ENCODE measurements around the gene GTF2A2. TPM values are rescaled to one million over a fixed set of nuclear protein-coding genes. Genes with fewer than 3 reads are reported as not detected.

The GTF2A2 gene
- total RNA-seq, 1 experiment from 2014 or later: 230 TPM

DNA sequence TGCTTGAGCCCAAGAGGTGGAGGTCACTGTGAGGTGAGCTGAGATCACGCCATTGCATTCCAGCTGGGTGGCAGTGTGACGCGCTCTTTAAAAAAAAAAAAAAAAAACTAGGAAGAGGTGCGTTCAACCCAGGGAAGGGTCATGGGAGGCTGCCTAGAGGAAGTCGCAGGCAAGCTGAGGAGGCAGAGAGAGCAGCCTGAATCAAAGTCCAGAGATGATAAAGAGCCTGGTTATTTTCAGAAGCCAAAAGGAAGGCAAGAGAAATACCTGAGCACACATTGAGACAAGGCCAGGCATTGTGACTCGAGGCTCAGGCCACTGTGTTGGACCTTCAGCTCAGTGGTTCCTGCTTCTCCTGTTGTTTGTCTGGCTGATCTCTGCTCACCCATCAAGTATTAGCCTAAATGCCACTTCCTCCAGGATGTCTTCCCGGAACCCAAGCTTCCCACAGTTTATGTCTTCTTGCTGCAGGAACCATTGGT, 61.8 kb downstream of the GTF2A2 start:
- Histone ChIP-seq H3K4me1 (ENCODE audit: insufficient read depth, low read length, poor library complexity, severe bottlenecking) (no peaks in the 10 kb centered on the region), H3K27me3 (replicated peaks; ENCODE audit: insufficient read depth, low read depth, low read length, poor library complexity) (no peaks in the 10 kb centered on the region), H3K9me3 (ENCODE audit: low read depth, low read length, poor library complexity, severe bottlenecking) (no peaks in the 10 kb centered on the region), H3K36me3 (ENCODE audit: insufficient read depth, low read length, poor library complexity, severe bottlenecking) (no peaks in the 10 kb centered on the region), H3K27ac (ENCODE audit: low read depth, low read length, poor library complexity, severe bottlenecking) (no peak overlapping the region), H3K4me3 (ENCODE audit: low read depth, low read length, poor library complexity, severe bottlenecking) (no peak overlapping the region)
- CTCF ChIA-PET: interaction anchor here (0.6 kb wide), 1 partner anchor 35 kb away, joined by 3 read pairs; no protein-coding TSS in a partner anchor
- DNase-seq (ENCODE audit: low spot score): no peak
- TF ChIP-seq, protein P1, sequence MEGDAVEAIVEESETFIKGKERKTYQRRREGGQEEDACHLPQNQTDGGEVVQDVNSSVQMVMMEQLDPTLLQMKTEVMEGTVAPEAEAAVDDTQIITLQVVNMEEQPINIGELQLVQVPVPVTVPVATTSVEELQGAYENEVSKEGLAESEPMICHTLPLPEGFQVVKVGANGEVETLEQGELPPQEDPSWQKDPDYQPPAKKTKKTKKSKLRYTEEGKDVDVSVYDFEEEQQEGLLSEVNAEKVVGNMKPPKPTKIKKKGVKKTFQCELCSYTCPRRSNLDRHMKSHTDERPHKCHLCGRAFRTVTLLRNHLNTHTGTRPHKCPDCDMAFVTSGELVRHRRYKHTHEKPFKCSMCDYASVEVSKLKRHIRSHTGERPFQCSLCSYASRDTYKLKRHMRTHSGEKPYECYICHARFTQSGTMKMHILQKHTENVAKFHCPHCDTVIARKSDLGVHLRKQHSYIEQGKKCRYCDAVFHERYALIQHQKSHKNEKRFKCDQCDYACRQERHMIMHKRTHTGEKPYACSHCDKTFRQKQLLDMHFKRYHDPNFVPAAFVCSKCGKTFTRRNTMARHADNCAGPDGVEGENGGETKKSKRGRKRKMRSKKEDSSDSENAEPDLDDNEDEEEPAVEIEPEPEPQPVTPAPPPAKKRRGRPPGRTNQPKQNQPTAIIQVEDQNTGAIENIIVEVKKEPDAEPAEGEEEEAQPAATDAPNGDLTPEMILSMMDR (conservative IDR thresholded peaks at IDR 0.05; ENCODE audit: low read depth, low read length): no peak
- no peak for TF ChIP-seq EZH2 (IDR thresholded peaks at IDR 0.05; ENCODE audit: borderline replicate concordance, low read depth, low read length, poor library complexity, severe bottlenecking)
- intact Hi-C loops (cut with micrococcal nuclease; ENCODE audit: unreplicated experiment): no loop called here
- POLR2A ChIA-PET (ENCODE audit: low non-redundant PET): no interaction called here
- BruUV-seq (replicated peaks): no TSS peak

DNA sequence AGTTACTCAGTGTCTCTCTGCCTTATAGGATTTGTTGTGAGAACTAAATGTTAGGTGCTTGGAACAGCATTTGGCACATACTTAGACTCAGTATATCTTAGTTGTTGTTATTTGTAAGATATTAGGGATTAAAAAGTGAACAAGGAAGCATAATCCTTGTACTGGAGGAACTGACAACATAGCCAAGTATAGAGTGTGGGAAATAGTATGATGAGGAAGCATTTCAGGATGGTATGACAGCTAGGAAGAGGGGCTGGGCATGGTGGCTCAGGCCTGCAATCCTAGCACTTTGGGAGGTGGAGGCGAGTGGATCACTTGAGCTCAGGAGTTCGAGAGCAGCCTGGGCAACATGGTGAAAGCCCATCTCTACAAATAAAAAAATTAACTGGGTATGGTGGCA, 62.3 kb downstream of the GTF2A2 start:
- BruUV-seq (replicated peaks): no TSS peak
- POLR2A ChIA-PET (ENCODE audit: low non-redundant PET): no interaction called here
- DNase-seq (ENCODE audit: low spot score): no peak
- CTCF ChIA-PET: no interaction called here
- intact Hi-C loops (cut with micrococcal nuclease; ENCODE audit: unreplicated experiment): no loop called here
- Histone ChIP-seq H3K4me3 (ENCODE audit: low read depth, low read length, poor library complexity, severe bottlenecking) (no peak overlapping the region), H3K4me1 (ENCODE audit: insufficient read depth, low read length, poor library complexity, severe bottlenecking) (no peaks in the 10 kb centered on the region), H3K9me3 (ENCODE audit: low read depth, low read length, poor library complexity, severe bottlenecking) (no peaks in the 10 kb centered on the region), H3K27ac (ENCODE audit: low read depth, low read length, poor library complexity, severe bottlenecking) (no peak overlapping the region), H3K27me3 (replicated peaks; ENCODE audit: insufficient read depth, low read depth, low read length, poor library complexity) (no peaks in the 10 kb centered on the region), H3K36me3 (ENCODE audit: insufficient read depth, low read length, poor library complexity, severe bottlenecking) (no peaks in the 10 kb centered on the region)
- no peak for TF ChIP-seq EZH2 (IDR thresholded peaks at IDR 0.05; ENCODE audit: borderline replicate concordance, low read depth, low read length, poor library complexity, severe bottlenecking)
- TF ChIP-seq, protein P1 (conservative IDR thresholded peaks at IDR 0.05; ENCODE audit: low read depth, low read length): no peak

DNA sequence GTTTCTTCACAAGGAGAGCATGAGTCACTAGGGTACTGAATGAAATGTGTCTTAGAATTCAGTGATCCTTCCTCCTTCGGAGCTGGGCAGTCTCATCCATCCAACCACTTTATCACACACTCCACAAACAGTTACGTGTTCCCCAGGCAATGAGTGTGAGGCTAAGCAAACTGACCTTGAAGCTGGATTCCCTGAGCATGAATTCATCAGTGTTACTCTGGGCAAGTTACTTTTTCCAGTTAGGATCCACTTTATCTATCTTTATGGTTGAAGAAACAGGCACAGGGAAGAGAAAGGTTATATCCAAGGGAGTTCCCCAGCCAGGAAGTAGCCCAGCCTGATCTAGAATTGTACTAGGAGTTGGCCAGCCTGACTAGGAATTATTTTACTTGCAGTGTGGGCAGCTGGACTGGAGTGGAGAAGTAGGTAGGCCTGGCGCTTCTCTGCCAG, 62.8 kb downstream of the GTF2A2 start:
- no TSS peak for BruUV-seq (replicated peaks)
- TF ChIP-seq, protein P1 (conservative IDR thresholded peaks at IDR 0.05; ENCODE audit: low read depth, low read length): no peak
- TF ChIP-seq EZH2 (IDR thresholded peaks at IDR 0.05; ENCODE audit: borderline replicate concordance, low read depth, low read length, poor library complexity, severe bottlenecking): no peak
- POLR2A ChIA-PET (ENCODE audit: low non-redundant PET): no interaction called here
- DNase-seq (ENCODE audit: low spot score): no peak
- H3K36me3 ChIP-seq (ENCODE audit: insufficient read depth, low read length, poor library complexity, severe bottlenecking): no peaks in the 10 kb centered on the region
- no peak overlapping the region for H3K4me3 ChIP-seq (ENCODE audit: low read depth, low read length, poor library complexity, severe bottlenecking)
- no peaks in the 10 kb centered on the region for H3K4me1 ChIP-seq (ENCODE audit: insufficient read depth, low read length, poor library complexity, severe bottlenecking)
- intact Hi-C loops (cut with micrococcal nuclease; ENCODE audit: unreplicated experiment): no loop called here
- H3K27ac ChIP-seq (ENCODE audit: low read depth, low read length, poor library complexity, severe bottlenecking): no peak overlapping the region
- H3K27me3 ChIP-seq (replicated peaks; ENCODE audit: insufficient read depth, low read depth, low read length, poor library complexity): no peaks in the 10 kb centered on the region
- no peaks in the 10 kb centered on the region for H3K9me3 ChIP-seq (ENCODE audit: low read depth, low read length, poor library complexity, severe bottlenecking)
- CTCF ChIA-PET: no interaction called here
